ENCODE data around the gene FASN.

Gene FASN

DNA sequence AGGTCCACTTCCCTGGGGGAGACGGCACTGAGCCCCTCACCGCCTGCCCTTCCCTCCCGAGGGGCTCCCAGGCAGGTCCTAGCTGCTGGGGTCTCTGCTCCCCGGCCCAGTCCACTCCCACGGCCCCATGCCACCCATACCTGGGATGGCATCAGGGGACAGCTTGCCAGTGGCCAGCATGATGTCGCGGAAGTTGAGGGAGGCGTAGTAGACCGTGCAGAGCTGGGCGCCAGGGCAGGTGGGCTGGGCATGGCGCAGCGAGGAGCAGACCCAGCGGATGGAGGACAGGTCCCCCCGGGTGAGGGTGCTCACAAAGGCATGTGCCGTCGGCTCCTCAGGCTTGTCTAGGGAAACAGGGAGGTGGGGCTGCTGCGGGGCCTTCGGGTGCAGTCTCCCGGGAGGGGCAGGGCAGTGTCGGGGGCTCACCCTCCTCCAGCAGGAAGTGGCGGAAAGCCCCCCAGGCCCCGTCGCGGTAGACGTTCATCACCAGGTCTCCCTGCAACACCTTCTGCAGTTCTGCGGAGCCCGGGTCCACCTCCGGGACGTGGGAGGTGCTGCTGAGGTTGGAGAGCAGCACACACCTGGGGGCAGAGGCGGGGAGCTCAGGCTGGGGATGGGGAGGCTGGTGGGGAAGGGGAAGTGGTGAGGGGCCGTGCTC, 13.5 kb downstream of the FASN start:
- no peak overlapping the region for H2AFZ ChIP-seq (ENCODE audit: low read depth, low read length, severe bottlenecking)
- no peaks in the 10 kb centered on the region for H3K36me3 ChIP-seq (ENCODE audit: low read length)
- TF ChIP-seq, protein P1, sequence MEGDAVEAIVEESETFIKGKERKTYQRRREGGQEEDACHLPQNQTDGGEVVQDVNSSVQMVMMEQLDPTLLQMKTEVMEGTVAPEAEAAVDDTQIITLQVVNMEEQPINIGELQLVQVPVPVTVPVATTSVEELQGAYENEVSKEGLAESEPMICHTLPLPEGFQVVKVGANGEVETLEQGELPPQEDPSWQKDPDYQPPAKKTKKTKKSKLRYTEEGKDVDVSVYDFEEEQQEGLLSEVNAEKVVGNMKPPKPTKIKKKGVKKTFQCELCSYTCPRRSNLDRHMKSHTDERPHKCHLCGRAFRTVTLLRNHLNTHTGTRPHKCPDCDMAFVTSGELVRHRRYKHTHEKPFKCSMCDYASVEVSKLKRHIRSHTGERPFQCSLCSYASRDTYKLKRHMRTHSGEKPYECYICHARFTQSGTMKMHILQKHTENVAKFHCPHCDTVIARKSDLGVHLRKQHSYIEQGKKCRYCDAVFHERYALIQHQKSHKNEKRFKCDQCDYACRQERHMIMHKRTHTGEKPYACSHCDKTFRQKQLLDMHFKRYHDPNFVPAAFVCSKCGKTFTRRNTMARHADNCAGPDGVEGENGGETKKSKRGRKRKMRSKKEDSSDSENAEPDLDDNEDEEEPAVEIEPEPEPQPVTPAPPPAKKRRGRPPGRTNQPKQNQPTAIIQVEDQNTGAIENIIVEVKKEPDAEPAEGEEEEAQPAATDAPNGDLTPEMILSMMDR (IDR thresholded peaks at IDR 0.05; ENCODE audit: insufficient read depth, low read length, poor library complexity, severe bottlenecking), result no peak
- TF ChIP-seq EZH2phosphoT487 (conservative IDR thresholded peaks at IDR 0.05; ENCODE audit: low read length), result no peak
- H3K27ac ChIP-seq (ENCODE audit: low read depth, low read length), result no peak overlapping the region
- no peaks in the 10 kb centered on the region for H3K9me2 ChIP-seq (replicated peaks; ENCODE audit: insufficient read depth, low read length)
- H3F3A ChIP-seq (ENCODE audit: insufficient read depth), result no peaks in the 10 kb centered on the region
- no peaks in the 10 kb centered on the region for H3K27me3 ChIP-seq (ENCODE audit: low read length)
- H3K4me2 ChIP-seq (ENCODE audit: low read depth, low read length, poor library complexity, severe bottlenecking), result no peak overlapping the region
- H3K9ac ChIP-seq (ENCODE audit: low read length), result no peak overlapping the region
- H3K9me3 ChIP-seq (ENCODE audit: insufficient read depth, low read length), result no peaks in the 10 kb centered on the region
- no peak overlapping the region for H3K4me3 ChIP-seq (ENCODE audit: insufficient read depth, low read length, poor library complexity, severe bottlenecking)
- H3K79me2 ChIP-seq (ENCODE audit: insufficient read depth, low read length), result no peaks in the 10 kb centered on the region
- H4K20me1 ChIP-seq (ENCODE audit: low read depth, low read length), result no peaks in the 10 kb centered on the region

DNA sequence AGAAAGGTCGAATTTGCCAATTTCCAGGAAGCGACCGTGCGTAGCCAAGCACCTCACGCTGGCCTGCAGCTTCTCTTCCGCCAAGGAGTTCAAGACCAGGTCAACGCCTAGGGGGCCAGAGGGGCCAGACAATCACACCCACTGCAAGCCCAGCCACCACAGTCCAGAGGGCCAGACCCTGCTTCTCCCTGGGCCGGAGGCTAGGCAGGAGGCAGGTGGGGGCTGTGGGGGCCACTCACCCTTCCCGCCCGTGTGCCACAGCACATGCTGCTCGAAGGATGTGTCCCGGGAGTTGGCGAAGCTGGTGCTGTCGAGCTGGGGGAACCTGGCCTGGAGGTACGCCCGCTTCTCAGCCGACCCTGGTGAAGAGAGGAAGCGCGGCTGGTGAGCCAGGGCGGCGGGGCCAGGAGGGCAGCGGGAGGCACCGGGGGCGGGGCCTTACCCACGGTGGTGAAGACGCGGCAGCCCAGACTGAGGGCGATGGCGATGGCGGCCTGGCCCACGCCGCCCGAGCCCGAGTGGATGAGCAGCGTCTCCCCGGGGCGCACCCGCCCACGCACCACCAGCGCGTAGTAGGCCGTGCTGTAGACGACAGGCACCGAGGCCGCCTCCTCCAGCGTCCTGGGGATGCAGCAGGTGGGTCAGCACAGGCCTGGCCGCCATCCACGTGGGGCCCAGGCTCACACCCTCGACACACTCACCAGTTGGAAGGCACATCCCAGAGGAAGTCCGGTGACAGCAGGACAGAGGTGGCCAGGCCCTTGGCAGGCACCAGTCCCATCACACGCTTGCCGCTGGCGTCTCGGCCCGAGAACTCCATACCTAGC, 14.3 kb downstream of the FASN start:
- Histone ChIP-seq H3K9ac (ENCODE audit: low read length) (no peak overlapping the region), H2AFZ (ENCODE audit: low read depth, low read length, severe bottlenecking) (no peak overlapping the region), H3K9me2 (replicated peaks; ENCODE audit: insufficient read depth, low read length) (no peaks in the 10 kb centered on the region), H3F3A (ENCODE audit: insufficient read depth) (no peaks in the 10 kb centered on the region), H3K4me2 (ENCODE audit: low read depth, low read length, poor library complexity, severe bottlenecking) (no peak overlapping the region), H3K79me2 (ENCODE audit: insufficient read depth, low read length) (no peaks in the 10 kb centered on the region), H3K9me3 (ENCODE audit: insufficient read depth, low read length) (no peaks in the 10 kb centered on the region), H3K27ac (ENCODE audit: low read depth, low read length) (no peak overlapping the region), H4K20me1 (ENCODE audit: low read depth, low read length) (no peaks in the 10 kb centered on the region), H3K27me3 (ENCODE audit: low read length) (no peaks in the 10 kb centered on the region), H3K4me3 (ENCODE audit: insufficient read depth, low read length, poor library complexity, severe bottlenecking) (no peak overlapping the region), H3K36me3 (ENCODE audit: low read length) (no peaks in the 10 kb centered on the region)
- TF ChIP-seq EZH2phosphoT487 (conservative IDR thresholded peaks at IDR 0.05; ENCODE audit: low read length), result no peak
- TF ChIP-seq, protein P1 (IDR thresholded peaks at IDR 0.05; ENCODE audit: insufficient read depth, low read length, poor library complexity, severe bottlenecking), result no peak

DNA sequence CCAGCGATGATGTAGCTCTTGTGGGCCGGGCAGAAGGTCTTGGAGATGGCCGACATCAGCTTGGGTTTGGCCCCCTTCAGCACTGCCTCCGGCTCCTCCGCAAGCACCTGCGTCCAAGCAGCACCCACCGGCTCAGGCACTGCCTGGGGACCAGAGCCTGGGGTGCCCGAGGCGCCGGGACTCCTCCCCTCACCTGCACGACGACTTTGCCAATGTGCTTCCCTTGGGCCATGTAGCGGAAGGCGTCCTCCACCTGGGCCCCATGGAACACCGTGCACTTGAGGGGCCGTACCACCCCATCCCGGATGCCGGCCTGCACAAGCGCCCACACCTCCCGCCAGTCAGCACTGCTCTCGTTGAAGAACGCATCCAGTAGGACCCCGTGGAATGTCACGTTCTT, 15.0 kb downstream of the FASN start:
- no peaks in the 10 kb centered on the region for H3F3A ChIP-seq (ENCODE audit: insufficient read depth)
- H2AFZ ChIP-seq (ENCODE audit: low read depth, low read length, severe bottlenecking), result no peak overlapping the region
- no peak overlapping the region for H3K9ac ChIP-seq (ENCODE audit: low read length)
- H3K27me3 ChIP-seq (ENCODE audit: low read length), result no peaks in the 10 kb centered on the region
- H3K4me3 ChIP-seq (ENCODE audit: insufficient read depth, low read length, poor library complexity, severe bottlenecking), result no peak overlapping the region
- no peaks in the 10 kb centered on the region for H4K20me1 ChIP-seq (ENCODE audit: low read depth, low read length)
- TF ChIP-seq, protein P1 (IDR thresholded peaks at IDR 0.05; ENCODE audit: insufficient read depth, low read length, poor library complexity, severe bottlenecking), result no peak
- no peak for TF ChIP-seq EZH2phosphoT487 (conservative IDR thresholded peaks at IDR 0.05; ENCODE audit: low read length)
- no peak overlapping the region for H3K27ac ChIP-seq (ENCODE audit: low read depth, low read length)
- no peaks in the 10 kb centered on the region for H3K36me3 ChIP-seq (ENCODE audit: low read length)
- no peak overlapping the region for H3K4me2 ChIP-seq (ENCODE audit: low read depth, low read length, poor library complexity, severe bottlenecking)
- no peaks in the 10 kb centered on the region for H3K79me2 ChIP-seq (ENCODE audit: insufficient read depth, low read length)
- H3K9me2 ChIP-seq (replicated peaks; ENCODE audit: insufficient read depth, low read length), result no peaks in the 10 kb centered on the region
- no peaks in the 10 kb centered on the region for H3K9me3 ChIP-seq (ENCODE audit: insufficient read depth, low read length)

Measured in SU-DHL-6 (cell line).